IMR-90 (cell line): ENCODE measurements around the gene PAPSS1. TPM values are rescaled to one million over a fixed set of nuclear protein-coding genes. Genes with fewer than 3 reads are reported as not detected.

Experiments used
- ATAC-seq: fragments of 200-7000 bp; cut with Tn5 transposase; 2 replicates; pipeline ENCODE4 v1.9.1; 2020; ENCODE audit warnings: low read depth, mild to moderate bottlenecking, moderate library complexity
- BruUV-seq: library from RNA; stranded (reverse); fragments of 400-500 nt; replicated peaks from 2 replicates; lab custom pipeline; 2021; lab: Mats Ljungman, UMichigan
- CTCF ChIA-PET: fragments of 300-600 bp; formaldehyde crosslinking; extraction: SDS; loops from one replicate; lab custom pipeline; 2021; ENCODE audit warnings: antibody characterized with exemption; lab: Yijun Ruan, JAX
- POLR2A ChIA-PET: fragments of 300-600 bp; sonication (Branson Sonifier 250); formaldehyde crosslinking; loops from one replicate; lab custom pipeline; 2022; ENCODE audit warnings: antibody characterized with exemption; ENCODE audit not compliant: unreplicated experiment; lab: Charles Lee
- DNase-seq: peaks from one replicate; pipeline ENCODE4 v3.0.0; 2013
- H2AFZ ChIP-seq: replicated peaks from 2 replicates; pipeline ENCODE3; 2013; ENCODE audit warnings: low read length, mild to moderate bottlenecking; ENCODE audit not compliant: poor library complexity
- H2AK5ac ChIP-seq: 2 replicates; pipeline ENCODE4 v1.6.1; 2013; ENCODE audit warnings: low read depth, low read length, inconsistent platforms
- H2AK9ac ChIP-seq: replicated peaks from 2 replicates; pipeline ENCODE3; 2013; ENCODE audit warnings: mild to moderate bottlenecking, low read depth, low read length, moderate library complexity; ENCODE audit not compliant: poor library complexity
- H2BK120ac ChIP-seq: 2 replicates; pipeline ENCODE4 v1.6.1; 2013; ENCODE audit warnings: low read depth, low read length, inconsistent platforms
- H2BK15ac ChIP-seq: 3 replicates; pipeline ENCODE4 v1.6.1; 2013; ENCODE audit warnings: low read depth, low read length, inconsistent platforms
- H2BK20ac ChIP-seq: 2 replicates; pipeline ENCODE4 v1.6.1; 2013; ENCODE audit warnings: low read depth, mild to moderate bottlenecking, inconsistent platforms, low read length, moderate library complexity
- H2BK5ac ChIP-seq: 2 replicates; pipeline ENCODE4 v1.6.1; 2013; ENCODE audit warnings: mild to moderate bottlenecking, low read depth, low read length, inconsistent platforms; ENCODE audit not compliant: poor library complexity, severe bottlenecking
- H3K14ac ChIP-seq: replicated peaks from 2 replicates; pipeline ENCODE4 v1.6.1; 2013; ENCODE audit warnings: low read depth, low read length, inconsistent platforms
- H3K18ac ChIP-seq: 2 replicates; pipeline ENCODE4 v1.6.1; 2013; ENCODE audit warnings: low read depth, low read length, control low read depth
- H3K23ac ChIP-seq: 2 replicates; pipeline ENCODE4 v1.6.1; 2013; ENCODE audit warnings: low read depth, low read length, inconsistent platforms
- H3K27ac ChIP-seq: 2 replicates; pipeline ENCODE4 v1.5.1; 2013; ENCODE audit warnings: mild to moderate bottlenecking, control low read depth, low read length; ENCODE audit not compliant: insufficient read depth
- H3K27me3 ChIP-seq: 2 replicates; pipeline ENCODE4 v1.6.1; 2013; ENCODE audit warnings: low read length; ENCODE audit not compliant: control insufficient read depth, insufficient read depth
- H3K36me3 ChIP-seq: 2 replicates; pipeline ENCODE4 v1.6.1; 2013; ENCODE audit warnings: low read length, mixed read lengths; ENCODE audit not compliant: control insufficient read depth, insufficient read depth
- H3K4ac ChIP-seq: 2 replicates; pipeline ENCODE4 v1.6.1; 2013; ENCODE audit warnings: low read depth, low read length, inconsistent platforms
- H3K4me1 ChIP-seq: 2 replicates; pipeline ENCODE4 v1.6.1; 2013; ENCODE audit warnings: low read length, mixed read lengths; ENCODE audit not compliant: control insufficient read depth, insufficient read depth
- H3K4me2 ChIP-seq: 2 replicates; pipeline ENCODE4 v1.6.1; 2013; ENCODE audit warnings: low read depth, mild to moderate bottlenecking, control low read depth, low read length, moderate library complexity
- H3K4me3 ChIP-seq: 2 replicates; pipeline ENCODE4 v1.5.1; 2013; ENCODE audit warnings: low read depth, mild to moderate bottlenecking, control low read depth, low read length, moderate library complexity; ENCODE audit not compliant: insufficient read depth
- H3K56ac ChIP-seq: 2 replicates; pipeline ENCODE4 v1.6.1; 2013; ENCODE audit warnings: low read length, inconsistent platforms; ENCODE audit not compliant: insufficient read depth; ENCODE audit errors: extremely low read depth
- H3K79me1 ChIP-seq, 2 experiments: 2 replicates each; pipeline ENCODE4 v1.6.1; 2013; ENCODE audit warnings: low read length in 2 of 2, inconsistent platforms in 1 of 2, low read depth in 1 of 2
- H3K9ac ChIP-seq: 2 replicates; pipeline ENCODE4 v1.6.1; 2013; ENCODE audit warnings: low read depth, low read length, control low read depth
- H3K9me1 ChIP-seq: 2 replicates; pipeline ENCODE4 v1.6.1; 2013; ENCODE audit warnings: low read length, inconsistent platforms; ENCODE audit not compliant: insufficient read depth
- H3K9me3 ChIP-seq: 2 replicates; pipeline ENCODE4 v1.6.1; 2013; ENCODE audit warnings: low read length; ENCODE audit not compliant: control insufficient read depth, insufficient read depth
- H4K20me1 ChIP-seq: 2 replicates; pipeline ENCODE4 v1.6.1; 2013; ENCODE audit warnings: low read length, inconsistent platforms; ENCODE audit not compliant: insufficient read depth
- H4K5ac ChIP-seq: 2 replicates; pipeline ENCODE4 v1.6.1; 2013; ENCODE audit warnings: mild to moderate bottlenecking, low read depth, low read length, control low read depth
- H4K8ac ChIP-seq, 2 experiments: 2 replicates each; pipeline ENCODE4 v1.6.1; 2013; ENCODE audit warnings: low read depth in 2 of 2, low read length in 2 of 2, control low read depth in 1 of 2, inconsistent platforms in 1 of 2
- H4K91ac ChIP-seq: 2 replicates; pipeline ENCODE4 v1.6.1; 2013; ENCODE audit warnings: low read depth, low read length, inconsistent platforms; ENCODE audit not compliant: insufficient read depth
- BHLHE40 ChIP-seq: fragments of 150-350 bp; IDR thresholded peaks from 2 replicates; pipeline ENCODE4 v1.6.1; 2016; ENCODE audit warnings: mild to moderate bottlenecking, low read depth, low read length
- MAFK ChIP-seq: IDR thresholded peaks from 2 replicates; pipeline ENCODE4 v1.6.1; 2012; ENCODE audit warnings: low read depth, low read length, improper control_type of control experiment
- MAZ ChIP-seq: IDR thresholded peaks from 2 replicates; pipeline ENCODE4 v1.6.1; 2012; ENCODE audit warnings: low read depth, mild to moderate bottlenecking, low read length, improper control_type of control experiment, moderate library complexity, borderline replicate concordance
- RAD21 ChIP-seq: IDR thresholded peaks from 2 replicates; pipeline ENCODE4 v1.6.1; 2012; ENCODE audit warnings: low read length, improper control_type of control experiment
- RFX5 ChIP-seq: IDR thresholded peaks from 2 replicates; pipeline ENCODE4 v1.8.0; 2012; ENCODE audit warnings: low read depth, mild to moderate bottlenecking, low read length, moderate library complexity
- SMC3 ChIP-seq: fragments of 150-350 bp; IDR thresholded peaks from 2 replicates; pipeline ENCODE4 v1.6.1; 2016; ENCODE audit warnings: low read depth, mild to moderate bottlenecking, antibody characterized with exemption, low read length, moderate library complexity
- dilution Hi-C: fragments of 300-500 bp; cut with HindIII; formaldehyde crosslinking; loops from one replicate; pipeline ENCODE4 v1.14.3; 2018; ENCODE audit warnings: low sequenced_read_pairs; ENCODE audit not compliant: unreplicated experiment
- in situ Hi-C: fragments of 300-500 bp; cut with MboI; formaldehyde crosslinking; loops from 3 replicates; pipeline ENCODE4 v1.14.3; 2019; ENCODE audit warnings: low sequenced_read_pairs, inconsistent platforms, mixed read lengths
- intact Hi-C: fragments of 100-400 bp; cut with micrococcal nuclease; formaldehyde crosslinking; loops from 2 replicates; pipeline ENCODE4 v1.10.0; 2022
- polyA plus RNA-seq, 3 experiments: library from polyadenylated mRNA; depleted of rRNA; stranded (reverse); fragments of >200 nt; gene quantifications; 2 replicates each; pipeline ENCODE4 v1.2.3, GENCODE V29; 2012; ENCODE audit warnings: low replicate concordance in 1 of 3
- total RNA-seq: library from RNA; depleted of rRNA; stranded (reverse); fragments of >200 nt; gene quantifications from 2 replicates; pipeline ENCODE4 v1.2.3, GENCODE V29; 2012
- TF ChIP-seq, protein P1 (sequence below): fragments of 150-350 bp; IDR thresholded peaks from 2 replicates; pipeline ENCODE4 v1.6.1; 2016; ENCODE audit warnings: low read depth, mild to moderate bottlenecking, low read length, moderate library complexity, borderline replicate concordance

The PAPSS1 gene
- total and polyA plus RNA-seq, 2 of the 4 experiments (the other 2 are of a cell fraction): 71.8 to 82.8 TPM

DNA sequence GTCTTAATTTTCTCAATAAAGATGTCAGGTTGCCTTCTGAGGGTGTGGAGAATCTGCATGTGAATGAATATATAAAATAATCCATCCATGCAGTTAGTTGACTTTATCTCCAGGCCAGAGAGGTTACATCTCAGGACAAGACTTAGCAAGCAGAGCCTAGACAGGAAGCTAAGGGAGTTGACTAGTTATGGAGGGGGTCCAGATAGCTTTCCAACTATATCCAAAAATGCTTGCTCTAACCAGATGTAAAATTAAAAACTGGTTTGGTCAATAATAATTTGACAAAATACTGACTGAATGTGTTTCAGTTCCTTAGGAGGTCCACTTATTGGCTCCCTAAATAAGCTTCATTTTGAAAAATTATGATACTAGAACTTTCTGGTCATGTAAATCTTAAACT lies 101.4 kb downstream of the PAPSS1 start:
- Histone ChIP-seq H2AK9ac (no peak overlapping the region), H2BK15ac (no peak overlapping the region), H3K18ac (peak overlapping the region; percentile 35; the same call in 1 of the 2 replicates), H4K20me1 (no peaks in the 10 kb centered on the region), H3K4me1 (peaks cover 8% of the 10 kb centered on the region; the same call in 1 of the 2 replicates), H3K4ac (0 out of 2 replicates have a peak overlapping the region, but pooled peaks have one; percentile 8), H3K14ac (no peak overlapping the region), H3K56ac (no peak overlapping the region), H2BK20ac (peak overlapping the region; percentile 9; the same call in 1 of the 2 replicates), H3K79me1 (peaks cover 0 to 8% of the 10 kb centered on the region in 2 experiments; a peak in 1 of 4 replicates), H3K4me3 (no peak overlapping the region), H3K23ac (peak overlapping the region; percentile 65; the same call in 1 of the 2 replicates), H2AFZ (no peak overlapping the region), H3K9me1 (peaks cover 4% of the 10 kb centered on the region; the same call in 1 of the 2 replicates), H4K8ac (no peak overlapping the region), H2BK5ac (peak overlapping the region; percentile 59), H3K36me3 (peaks cover 3% of the 10 kb centered on the region), H3K4me2 (no peak overlapping the region), H2AK5ac (peak overlapping the region; percentile 35; the same call in 1 of the 2 replicates), H2BK120ac (peak overlapping the region; percentile 73; the same call in 1 of the 2 replicates), H3K27ac (no peak overlapping the region), H3K27me3 (no peaks in the 10 kb centered on the region), H4K5ac (no peak overlapping the region), H4K91ac (no peak overlapping the region), H3K9me3 (peaks cover 2% of the 10 kb centered on the region; the same call in 1 of the 2 replicates), H3K9ac (no peak overlapping the region)
- DNase-seq: no peak
- POLR2A ChIA-PET: no interaction called here
- dilution Hi-C loops (no loop called here), in situ Hi-C loops (no loop called here), intact Hi-C loops (no loop called here)
- no peak for ATAC-seq
- CTCF ChIA-PET: interaction anchor here (1.4 to 1.5 kb wide), 3 partner anchors 12 to 40 kb away, joined by 3 read pairs; no protein-coding TSS in a partner anchor
- no TSS peak for BruUV-seq
- no peak for TF ChIP-seq RFX5
- no peak for TF ChIP-seq MAFK
- TF ChIP-seq MAZ: no peak
- TF ChIP-seq RAD21: no peak
- no peak for TF ChIP-seq SMC3
- TF ChIP-seq BHLHE40: no peak
- TF ChIP-seq, protein P1, sequence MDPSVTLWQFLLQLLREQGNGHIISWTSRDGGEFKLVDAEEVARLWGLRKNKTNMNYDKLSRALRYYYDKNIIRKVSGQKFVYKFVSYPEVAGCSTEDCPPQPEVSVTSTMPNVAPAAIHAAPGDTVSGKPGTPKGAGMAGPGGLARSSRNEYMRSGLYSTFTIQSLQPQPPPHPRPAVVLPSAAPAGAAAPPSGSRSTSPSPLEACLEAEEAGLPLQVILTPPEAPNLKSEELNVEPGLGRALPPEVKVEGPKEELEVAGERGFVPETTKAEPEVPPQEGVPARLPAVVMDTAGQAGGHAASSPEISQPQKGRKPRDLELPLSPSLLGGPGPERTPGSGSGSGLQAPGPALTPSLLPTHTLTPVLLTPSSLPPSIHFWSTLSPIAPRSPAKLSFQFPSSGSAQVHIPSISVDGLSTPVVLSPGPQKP: no peak
